ENCODE measurements around the gene RPL18. TPM values are rescaled to one million over a fixed set of nuclear protein-coding genes. Genes with fewer than 3 reads are reported as not detected.

Gene RPL18
- total RNA-seq, 4 donors from 2014 or later: 1,394 to 2,260 (median 1,686) TPM

- Histone ChIP-seq H3K27me3 (peaks cover 5% of the 10 kb centered on the region), H3K4me3 (no peak overlapping the region), H3K27ac (no peak overlapping the region), H3K9me3 (no peaks in the 10 kb centered on the region), H3K36me3 (no peaks in the 10 kb centered on the region), H3K4me1 (peaks cover 0 to 3% (median 1%) of the 10 kb centered on the region in 4 donors)
- TF ChIP-seq POLR2A (IDR thresholded peaks at IDR 0.05) (no peak), EP300 (IDR thresholded peaks at IDR 0.05; ENCODE audit: low read depth) (no peak), POLR2AphosphoS5 (IDR thresholded peaks at IDR 0.05) (no peak), CTCF (IDR thresholded peaks at IDR 0.05) (no peak)
- in situ Hi-C loops (cut with MboI; ENCODE audit: low pct_ligation_motif_present in 1 of 4, low pct_unique_long_range_greater_than_20kb in 1 of 4, low sequenced_read_pairs in 3 of 4): loop anchor here in 2 of 4 donors (25.0 kb wide), 2 partner anchors 264 to 314 kb away; partner anchors contain the start of genes CARD8 (in 1 of the 2) and ZNF114 (in 1 of the 2)
- 70 to 81% methylated on average over 3 to 23 of the region's 23 CpGs for WGBS, 2 donors (ENCODE audit: low coverage in 1 of 2)
- DNase-seq: no peak
- intact Hi-C loops (cut with DNase I; ENCODE audit: low total_unique reads): no loop called here
These were observed 42.9 kb downstream of the RPL18 start for GRCh38 chr19:48575931-48576622.

- Histone ChIP-seq H3K9me3 (no peaks in the 10 kb centered on the region), H3K36me3 (no peaks in the 10 kb centered on the region), H3K4me1 (peaks cover 0 to 7% (median 4%) of the 10 kb centered on the region in 4 donors), H3K4me3 (no peak overlapping the region), H3K27me3 (peaks cover 4% of the 10 kb centered on the region), H3K27ac (no peak overlapping the region)
- intact Hi-C loops (cut with DNase I; ENCODE audit: low total_unique reads) (no loop called here), in situ Hi-C loops (cut with MboI; ENCODE audit: low pct_ligation_motif_present in 1 of 4, low pct_unique_long_range_greater_than_20kb in 1 of 4, low sequenced_read_pairs in 3 of 4) (no loop called here)
- TF ChIP-seq POLR2A (IDR thresholded peaks at IDR 0.05) (no peak), EP300 (IDR thresholded peaks at IDR 0.05; ENCODE audit: low read depth) (no peak), POLR2AphosphoS5 (IDR thresholded peaks at IDR 0.05) (no peak), CTCF (IDR thresholded peaks at IDR 0.05) (no peak)
- WGBS, 2 donors (ENCODE audit: low coverage in 1 of 2): 79 to 80% methylated on average over 2 to 12 of the region's 12 CpGs
- no peak for DNase-seq
These were observed 45.8 kb downstream of the RPL18 start for GRCh38 chr19:48573163-48573505.

- DNase-seq: no peak
These were observed 47.4 kb downstream of the RPL18 start for GRCh38 chr19:48571378-48572162.

More at GRCh38 chr19:48571378-48572162, 47.4 kb downstream of the RPL18 start:
- in situ Hi-C loops (cut with MboI; ENCODE audit: low pct_ligation_motif_present in 1 of 4, low pct_unique_long_range_greater_than_20kb in 1 of 4, low sequenced_read_pairs in 3 of 4): no loop called here
- H3K4me1 ChIP-seq: peaks cover 5 to 13% (median 9%) of the 10 kb centered on the region in 4 donors
- no peaks in the 10 kb centered on the region for H3K9me3 ChIP-seq
- H3K27me3 ChIP-seq: peaks cover 4% of the 10 kb centered on the region
- H3K4me3 ChIP-seq: no peak overlapping the region
- H3K27ac ChIP-seq: no peak overlapping the region
- intact Hi-C loops (cut with DNase I; ENCODE audit: low total_unique reads): no loop called here
- no peaks in the 10 kb centered on the region for H3K36me3 ChIP-seq
- 46 to 67% methylated on average over 1 to 5 of the region's 5 CpGs for WGBS, 2 donors (ENCODE audit: low coverage in 1 of 2)
- no peak for TF ChIP-seq EP300 (IDR thresholded peaks at IDR 0.05; ENCODE audit: low read depth)
- no peak for TF ChIP-seq CTCF (IDR thresholded peaks at IDR 0.05)
- TF ChIP-seq POLR2A (IDR thresholded peaks at IDR 0.05): no peak
- no peak for TF ChIP-seq POLR2AphosphoS5 (IDR thresholded peaks at IDR 0.05)

All from transverse colon (tissue), 4 donors.